Neuron (in vitro differentiated cells): ENCODE measurements around the gene OR2H2.

Experiments used
- H2AFZ ChIP-seq: one replicate; pipeline ENCODE4 v1.6.1; 2013; ENCODE audit warnings: low read depth, mild to moderate bottlenecking, inconsistent platforms, low read length, moderate library complexity
- H3K27me3 ChIP-seq: one replicate; pipeline ENCODE4 v1.6.1; 2013; ENCODE audit warnings: low read length; ENCODE audit not compliant: insufficient read depth
- H3K36me3 ChIP-seq: one replicate; pipeline ENCODE4 v1.6.1; 2013; ENCODE audit warnings: low read length; ENCODE audit not compliant: insufficient read depth
- H3K4me1 ChIP-seq: one replicate; pipeline ENCODE4 v1.6.1; 2013; ENCODE audit warnings: low read length; ENCODE audit not compliant: insufficient read depth
- H3K4me3 ChIP-seq: 2 replicates; pipeline ENCODE4 v1.5.1; 2013; ENCODE audit warnings: mild to moderate bottlenecking, low read length, moderate library complexity
- H3K9me3 ChIP-seq: one replicate; pipeline ENCODE4 v1.6.1; 2013; ENCODE audit warnings: low read length

Gene OR2H2

GRCh38 chr6:29602564-29603361 is 17.8 kb downstream of the OR2H2 start:
- H3K4me1 ChIP-seq = peaks cover 12% of the 10 kb centered on the region
- no peak overlapping the region for H3K4me3 ChIP-seq
- no peak overlapping the region for H2AFZ ChIP-seq
- H3K36me3 ChIP-seq = peaks cover 56% of the 10 kb centered on the region
- H3K27me3 ChIP-seq = no peaks in the 10 kb centered on the region
- no peaks in the 10 kb centered on the region for H3K9me3 ChIP-seq

GRCh38 chr6:29603456-29603855 is 18.5 kb downstream of the OR2H2 start:
- H3K4me3 ChIP-seq = no peak overlapping the region
- no peak overlapping the region for H2AFZ ChIP-seq
- H3K4me1 ChIP-seq = peaks cover 12% of the 10 kb centered on the region
- H3K36me3 ChIP-seq = peaks cover 61% of the 10 kb centered on the region
- H3K27me3 ChIP-seq = no peaks in the 10 kb centered on the region
- no peaks in the 10 kb centered on the region for H3K9me3 ChIP-seq

GRCh38 chr6:29603930-29604329 is 19.0 kb downstream of the OR2H2 start:
- H3K9me3 ChIP-seq = no peaks in the 10 kb centered on the region
- no peaks in the 10 kb centered on the region for H3K27me3 ChIP-seq
- peaks cover 66% of the 10 kb centered on the region for H3K36me3 ChIP-seq
- no peak overlapping the region for H2AFZ ChIP-seq
- peaks cover 12% of the 10 kb centered on the region for H3K4me1 ChIP-seq
- H3K4me3 ChIP-seq = no peak overlapping the region

GRCh38 chr6:29608131-29608530 is 23.2 kb downstream of the OR2H2 start:
- H2AFZ ChIP-seq = no peak overlapping the region
- H3K9me3 ChIP-seq = peaks cover 2% of the 10 kb centered on the region
- H3K4me1 ChIP-seq = peaks cover 9% of the 10 kb centered on the region
- no peak overlapping the region for H3K4me3 ChIP-seq
- H3K27me3 ChIP-seq = no peaks in the 10 kb centered on the region
- peaks cover 78% of the 10 kb centered on the region for H3K36me3 ChIP-seq

- H3K36me3 ChIP-seq = peaks cover 78% of the 10 kb centered on the region
- H3K4me3 ChIP-seq = no peak overlapping the region
- peaks cover 3% of the 10 kb centered on the region for H3K4me1 ChIP-seq
- peaks cover 2% of the 10 kb centered on the region for H3K9me3 ChIP-seq
- H2AFZ ChIP-seq = no peak overlapping the region
- H3K27me3 ChIP-seq = no peaks in the 10 kb centered on the region
Measured at GRCh38 chr6:29610540-29610939, 25.6 kb downstream of the OR2H2 start.

- H3K36me3 ChIP-seq = peaks cover 70% of the 10 kb centered on the region
- H3K4me1 ChIP-seq = peaks cover 3% of the 10 kb centered on the region
- H3K9me3 ChIP-seq = peaks cover 2% of the 10 kb centered on the region
- H3K27me3 ChIP-seq = no peaks in the 10 kb centered on the region
- H2AFZ ChIP-seq = no peak overlapping the region
- no peak overlapping the region for H3K4me3 ChIP-seq
Measured at GRCh38 chr6:29611426-29611825, 26.5 kb downstream of the OR2H2 start.

- Histone ChIP-seq H3K4me3 (no peak overlapping the region), H3K4me1 (peaks cover 17% of the 10 kb centered on the region), H3K27me3 (no peaks in the 10 kb centered on the region), H3K9me3 (no peaks in the 10 kb centered on the region), H2AFZ (no peak overlapping the region), H3K36me3 (peaks cover 74% of the 10 kb centered on the region)
Measured at GRCh38 chr6:29617782-29618554, 33.0 kb downstream of the OR2H2 start.

GRCh38 chr6:29619578-29620160 is 34.7 kb downstream of the OR2H2 start:
- Histone ChIP-seq H3K36me3 (peaks cover 61% of the 10 kb centered on the region), H3K9me3 (no peaks in the 10 kb centered on the region), H3K4me3 (no peak overlapping the region), H3K27me3 (no peaks in the 10 kb centered on the region), H2AFZ (no peak overlapping the region), H3K4me1 (peaks cover 33% of the 10 kb centered on the region)

GRCh38 chr6:29620630-29621029 is 35.7 kb downstream of the OR2H2 start:
- Histone ChIP-seq H3K27me3 (no peaks in the 10 kb centered on the region), H3K9me3 (no peaks in the 10 kb centered on the region), H3K4me3 (no peak overlapping the region), H3K4me1 (peaks cover 43% of the 10 kb centered on the region), H2AFZ (no peak overlapping the region), H3K36me3 (peaks cover 60% of the 10 kb centered on the region)

GRCh38 chr6:29624520-29624961 is 39.6 kb downstream of the OR2H2 start:
- no peaks in the 10 kb centered on the region for H3K27me3 ChIP-seq
- H3K9me3 ChIP-seq = no peaks in the 10 kb centered on the region
- peaks cover 63% of the 10 kb centered on the region for H3K4me1 ChIP-seq
- peaks cover 36% of the 10 kb centered on the region for H3K36me3 ChIP-seq
- H2AFZ ChIP-seq = no peak overlapping the region
- no peak overlapping the region for H3K4me3 ChIP-seq

- no peak overlapping the region for H3K4me3 ChIP-seq
- H3K4me1 ChIP-seq = peaks cover 63% of the 10 kb centered on the region
Measured at GRCh38 chr6:29625337-29625930, 40.5 kb downstream of the OR2H2 start.

GRCh38 chr6:29626948-29627754 is 42.2 kb downstream of the OR2H2 start:
- Histone ChIP-seq H2AFZ (no peak overlapping the region), H3K36me3 (peaks cover 11% of the 10 kb centered on the region), H3K4me1 (peaks cover 64% of the 10 kb centered on the region), H3K9me3 (no peaks in the 10 kb centered on the region), H3K4me3 (peak overlapping the region; percentile 34), H3K27me3 (no peaks in the 10 kb centered on the region)

More at GRCh38 chr6:29625337-29625930, 40.5 kb downstream of the OR2H2 start:
- Histone ChIP-seq H3K36me3 (peaks cover 27% of the 10 kb centered on the region), H2AFZ (no peak overlapping the region), H3K9me3 (no peaks in the 10 kb centered on the region), H3K27me3 (no peaks in the 10 kb centered on the region)
